GM23338 (cell line): ENCODE data around the gene SMYD3. TPM values are rescaled to one million over a fixed set of nuclear protein-coding genes. Genes with fewer than 3 reads are reported as not detected.

Experiments
- ATAC-seq: fragments of 200-7000 bp; cut with Tn5 transposase; 3 replicates; pipeline ENCODE4 v1.9.1; 2020
- DNase-seq: peaks from one replicate; pipeline ENCODE4 v3.0.0-alpha.2; 2015; ENCODE audit warnings: low spot score
- H2AFZ ChIP-seq: fragments of 200-600 bp; sonication (generic); 2 replicates; pipeline ENCODE4 v1.8.0; 2016; ENCODE audit warnings: antibody characterized with exemption, mild to moderate bottlenecking, moderate library complexity
- H3F3A ChIP-seq: fragments of 200-600 bp; sonication (generic); replicated peaks from 2 replicates; pipeline ENCODE4 v1.8.0; 2017; ENCODE audit warnings: antibody characterized with exemption, mixed run types, low read depth
- H3K27ac ChIP-seq: fragments of 200-600 bp; sonication (generic); 2 replicates; pipeline ENCODE4 v1.6.1; 2016; ENCODE audit warnings: low read depth
- H3K27me3 ChIP-seq: fragments of 200-600 bp; sonication (generic); 2 replicates; pipeline ENCODE4 v1.8.0; 2016; ENCODE audit warnings: mild to moderate bottlenecking, mixed run types, moderate library complexity; ENCODE audit not compliant: insufficient read depth
- H3K36me3 ChIP-seq: fragments of 200-600 bp; sonication (generic); 2 replicates; pipeline ENCODE4 v1.8.0; 2016; ENCODE audit warnings: mild to moderate bottlenecking; ENCODE audit not compliant: insufficient read depth
- H3K4me1 ChIP-seq: fragments of 200-600 bp; sonication (generic); 2 replicates; pipeline ENCODE4 v1.8.0; 2016; ENCODE audit warnings: mild to moderate bottlenecking, moderate library complexity; ENCODE audit not compliant: insufficient read depth
- H3K4me2 ChIP-seq: fragments of 200-600 bp; sonication (generic); 2 replicates; pipeline ENCODE4 v1.7.1; 2017; ENCODE audit warnings: mixed run types
- H3K4me3 ChIP-seq: fragments of 200-600 bp; sonication (generic); 2 replicates; pipeline ENCODE4 v1.6.1; 2016; ENCODE audit warnings: mixed run types
- H3K79me2 ChIP-seq: fragments of 200-600 bp; sonication (generic); replicated peaks from 2 replicates; pipeline ENCODE4 v1.8.0; 2017; ENCODE audit warnings: mild to moderate bottlenecking; ENCODE audit not compliant: insufficient read depth
- H3K9me2 ChIP-seq: fragments of 200-600 bp; sonication (generic); 2 replicates; pipeline ENCODE4 v1.8.0; 2017; ENCODE audit not compliant: insufficient read depth
- H4K20me1 ChIP-seq: fragments of 200-600 bp; sonication (generic); replicated peaks from 2 replicates; pipeline ENCODE4 v1.8.0; 2017; ENCODE audit warnings: mild to moderate bottlenecking; ENCODE audit not compliant: insufficient read depth
- H3K27ac Mint-ChIP-seq: 2 replicates; pipeline ENCODE4 v1.8.0; 2020; ENCODE audit warnings: inconsistent platforms, mild to moderate bottlenecking, moderate library complexity, mixed read lengths
- H3K27me3 Mint-ChIP-seq: 3 replicates; pipeline ENCODE4 v1.8.0; 2022; ENCODE audit warnings: low read depth, mild to moderate bottlenecking, moderate library complexity, mixed read lengths, inconsistent platforms; ENCODE audit not compliant: insufficient read depth, poor library complexity
- H3K36me3 Mint-ChIP-seq: 3 replicates; pipeline ENCODE4 v1.8.0; 2021; ENCODE audit warnings: low read depth, mild to moderate bottlenecking, inconsistent platforms, moderate library complexity, mixed read lengths
- H3K4me1 Mint-ChIP-seq: 3 replicates; pipeline ENCODE4 v1.8.0; 2020; ENCODE audit warnings: mild to moderate bottlenecking, inconsistent platforms, mixed read lengths
- H3K4me3 Mint-ChIP-seq: 3 replicates; pipeline ENCODE4 v1.8.0; 2021; ENCODE audit warnings: moderate library complexity, mild to moderate bottlenecking, inconsistent platforms, mixed read lengths
- H3K9me3 Mint-ChIP-seq: 3 replicates; pipeline ENCODE4 v1.8.0; 2020; ENCODE audit warnings: moderate library complexity, mild to moderate bottlenecking, inconsistent platforms, mixed read lengths
- CTCF ChIP-seq, 2 experiments: fragments of 200-600 bp in 1 of 2; sonication (generic) in 1 of 2; conservative IDR thresholded peaks; 2 replicates each; pipeline versions ENCODE4 v1.5.1 to v1.6.1; 2016 to 2017; ENCODE audit warnings: antibody characterized with exemption in 2 of 2, low read depth in 2 of 2, mild to moderate bottlenecking in 2 of 2, moderate library complexity in 1 of 2
- EZH2 ChIP-seq: fragments of 200-600 bp; sonication (generic); IDR thresholded peaks from one replicate; pipeline ENCODE4 v1.8.0; 2017; ENCODE audit warnings: antibody characterized with exemption, mild to moderate bottlenecking, low read depth; ENCODE audit not compliant: unreplicated experiment
- ZNF462 ChIP-seq: fragments of 250-450 bp; sonication (Bioruptor Pico); IDR thresholded peaks from 2 replicates; pipeline ENCODE4 v1.5.0; 2020; ENCODE audit warnings: mild to moderate bottlenecking, moderate library complexity
- polyA plus RNA-seq: library from polyadenylated mRNA; unstranded; fragments of >200 nt; fragmentation: Nextera tagmentation; extraction: Ambion mirVana; gene quantifications from 2 replicates; pipeline ENCODE4 v1.2.1, GENCODE V29; 2016
- total RNA-seq: library from RNA; depleted of rRNA; stranded (reverse); fragments of >200 nt; shearing (Covaris generic); gene quantifications from 2 replicates; pipeline ENCODE4 v1.2.3, GENCODE V29; 2014

The SMYD3 gene
- total and polyA plus RNA-seq, 2 experiments from 2014 or later, result 31.8 to 34.4 TPM

GRCh38 chr1:246002725-246003441, 504.2 kb downstream of the SMYD3 start:
- Mint-ChIP-seq H3K4me1 (peaks cover 2% of the 10 kb centered on the region; the same call in 1 of the 3 replicates), H3K9me3 (no peaks in the 10 kb centered on the region), H3K27ac (no peak overlapping the region), H3K27me3 (peaks cover 1% of the 10 kb centered on the region), H3K36me3 (no peaks in the 10 kb centered on the region), H3K4me3 (no peak overlapping the region)
- TF ChIP-seq EZH2, result no peak
- peak; percentile 89 to 96 for TF ChIP-seq CTCF (conservative IDR thresholded peaks at IDR 0.05; ENCODE audit: low read depth in 2 of 2)
- TF ChIP-seq ZNF462, result 0 out of 2 replicates have a peak, but pooled peaks have one; percentile 27
- no peaks in the 10 kb centered on the region for H3K4me1 ChIP-seq
- no peaks in the 10 kb centered on the region for H3F3A ChIP-seq
- no peaks in the 10 kb centered on the region for H3K27me3 ChIP-seq
- no peak overlapping the region for H3K4me3 ChIP-seq
- no peak overlapping the region for H2AFZ ChIP-seq
- no peaks in the 10 kb centered on the region for H3K79me2 ChIP-seq
- H3K27ac ChIP-seq, result no peak overlapping the region
- H3K4me2 ChIP-seq, result no peak overlapping the region
- H3K36me3 ChIP-seq, result no peaks in the 10 kb centered on the region
- ATAC-seq (peak; percentile 91), DNase-seq (peak; percentile 93)
- peaks cover 4% of the 10 kb centered on the region; the same call in 1 of the 2 replicates for H3K9me2 ChIP-seq
- H4K20me1 ChIP-seq, result no peaks in the 10 kb centered on the region
